SK-N-SH treated with all-trans-retinoic acid at 6 μM for 48 hours (cell line): ENCODE measurements around the gene MBTD1.
A peak's percentile ranks its signal among the peaks of the same experiment; 100 is the strongest.

Experiments
- BACH2 ChIP-seq: fragments of 250-450 bp; sonication (Bioruptor Pico); IDR thresholded peaks from 2 replicates; pipeline ENCODE4 v1.9.0; 2021; ENCODE audit warnings: mild to moderate bottlenecking, borderline replicate concordance
- ESRRG ChIP-seq: fragments of 250-450 bp; sonication (Bioruptor Pico); IDR thresholded peaks from 2 replicates; pipeline ENCODE4 v1.6.1; 2021; ENCODE audit warnings: mild to moderate bottlenecking
- OSR1 ChIP-seq: fragments of 250-450 bp; sonication (Bioruptor Pico); IDR thresholded peaks from 2 replicates; pipeline ENCODE4 v1.8.0; 2022; ENCODE audit warnings: moderate library complexity, mild to moderate bottlenecking, inconsistent platforms
- SNAI2 ChIP-seq: fragments of 250-450 bp; sonication (Bioruptor Pico); IDR thresholded peaks from 2 replicates; pipeline ENCODE4 v1.5.0; 2020; ENCODE audit warnings: mild to moderate bottlenecking, moderate library complexity
- TOX ChIP-seq: fragments of 250-450 bp; sonication (Bioruptor Pico); IDR thresholded peaks from 2 replicates; pipeline ENCODE4 v1.8.0; 2021; ENCODE audit warnings: mild to moderate bottlenecking, moderate library complexity, borderline replicate concordance
- ZNF70 ChIP-seq: fragments of 450-650 bp; formaldehyde crosslinking; IDR thresholded peaks from 2 replicates; pipeline ENCODE4 v1.5.0; 2020; ENCODE audit warnings: mild to moderate bottlenecking, moderate library complexity
- TF ChIP-seq, protein P1 (sequence below): fragments of 250-450 bp; sonication (Bioruptor Pico); IDR thresholded peaks from 2 replicates; pipeline ENCODE4 v1.8.0; 2020; ENCODE audit warnings: mild to moderate bottlenecking, moderate library complexity, borderline replicate concordance
- TF ChIP-seq, protein P2 (sequence below): fragments of 250-450 bp; sonication (Bioruptor Pico); IDR thresholded peaks from 2 replicates; pipeline ENCODE4 v1.8.0; 2021; ENCODE audit warnings: low read depth, mild to moderate bottlenecking, moderate library complexity, borderline replicate concordance
- TF ChIP-seq, protein P3 (sequence below): fragments of 250-450 bp; sonication (Bioruptor Pico); IDR thresholded peaks from 2 replicates; pipeline ENCODE4 v1.5.1; 2021; ENCODE audit warnings: mild to moderate bottlenecking, moderate library complexity

DNA sequence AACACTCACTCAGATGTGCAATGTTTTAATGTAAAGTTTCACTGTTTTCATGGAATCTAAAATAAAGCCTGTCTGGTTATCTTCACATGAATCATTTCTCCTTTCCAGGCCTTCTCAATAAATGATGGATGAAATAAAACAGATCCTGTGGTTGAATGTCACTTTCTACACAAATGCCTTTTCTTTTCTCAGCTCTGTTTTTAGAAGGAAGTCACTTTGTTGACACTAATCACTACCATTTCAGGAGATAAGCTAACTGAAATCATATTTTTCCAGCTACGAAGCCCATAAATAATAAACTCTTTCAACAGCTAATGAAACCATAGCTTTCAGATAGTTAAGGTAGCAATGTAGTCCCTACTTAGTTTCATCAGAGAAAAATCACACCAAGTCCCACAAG is 75.7 kb downstream of the MBTD1 start:
- TF ChIP-seq, protein P1, sequence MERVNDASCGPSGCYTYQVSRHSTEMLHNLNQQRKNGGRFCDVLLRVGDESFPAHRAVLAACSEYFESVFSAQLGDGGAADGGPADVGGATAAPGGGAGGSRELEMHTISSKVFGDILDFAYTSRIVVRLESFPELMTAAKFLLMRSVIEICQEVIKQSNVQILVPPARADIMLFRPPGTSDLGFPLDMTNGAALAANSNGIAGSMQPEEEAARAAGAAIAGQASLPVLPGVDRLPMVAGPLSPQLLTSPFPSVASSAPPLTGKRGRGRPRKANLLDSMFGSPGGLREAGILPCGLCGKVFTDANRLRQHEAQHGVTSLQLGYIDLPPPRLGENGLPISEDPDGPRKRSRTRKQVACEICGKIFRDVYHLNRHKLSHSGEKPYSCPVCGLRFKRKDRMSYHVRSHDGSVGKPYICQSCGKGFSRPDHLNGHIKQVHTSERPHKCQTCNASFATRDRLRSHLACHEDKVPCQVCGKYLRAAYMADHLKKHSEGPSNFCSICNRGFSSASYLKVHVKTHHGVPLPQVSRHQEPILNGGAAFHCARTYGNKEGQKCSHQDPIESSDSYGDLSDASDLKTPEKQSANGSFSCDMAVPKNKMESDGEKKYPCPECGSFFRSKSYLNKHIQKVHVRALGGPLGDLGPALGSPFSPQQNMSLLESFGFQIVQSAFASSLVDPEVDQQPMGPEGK = peak; percentile 87; the same call in 1 of the 2 replicates
- TF ChIP-seq, protein P2, sequence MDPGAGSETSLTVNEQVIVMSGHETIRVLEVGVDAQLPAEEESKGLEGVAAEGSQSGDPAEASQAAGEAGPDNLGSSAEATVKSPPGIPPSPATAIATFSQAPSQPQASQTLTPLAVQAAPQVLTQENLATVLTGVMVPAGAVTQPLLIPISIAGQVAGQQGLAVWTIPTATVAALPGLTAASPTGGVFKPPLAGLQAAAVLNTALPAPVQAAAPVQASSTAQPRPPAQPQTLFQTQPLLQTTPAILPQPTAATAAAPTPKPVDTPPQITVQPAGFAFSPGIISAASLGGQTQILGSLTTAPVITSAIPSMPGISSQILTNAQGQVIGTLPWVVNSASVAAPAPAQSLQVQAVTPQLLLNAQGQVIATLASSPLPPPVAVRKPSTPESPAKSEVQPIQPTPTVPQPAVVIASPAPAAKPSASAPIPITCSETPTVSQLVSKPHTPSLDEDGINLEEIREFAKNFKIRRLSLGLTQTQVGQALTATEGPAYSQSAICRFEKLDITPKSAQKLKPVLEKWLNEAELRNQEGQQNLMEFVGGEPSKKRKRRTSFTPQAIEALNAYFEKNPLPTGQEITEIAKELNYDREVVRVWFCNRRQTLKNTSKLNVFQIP = no peak
- TF ChIP-seq TOX (CRISPR knock-in tag) (peak; percentile 51), SNAI2 (CRISPR knock-in tag) (no peak; the same call in 1 of the 2 replicates), OSR1 (CRISPR knock-in tag) (no peak), ESRRG (CRISPR knock-in tag) (no peak), BACH2 (CRISPR knock-in tag) (no peak), ZNF70 (peak; percentile 52; the same call in 1 of the 2 replicates)
- TF ChIP-seq, protein P3, sequence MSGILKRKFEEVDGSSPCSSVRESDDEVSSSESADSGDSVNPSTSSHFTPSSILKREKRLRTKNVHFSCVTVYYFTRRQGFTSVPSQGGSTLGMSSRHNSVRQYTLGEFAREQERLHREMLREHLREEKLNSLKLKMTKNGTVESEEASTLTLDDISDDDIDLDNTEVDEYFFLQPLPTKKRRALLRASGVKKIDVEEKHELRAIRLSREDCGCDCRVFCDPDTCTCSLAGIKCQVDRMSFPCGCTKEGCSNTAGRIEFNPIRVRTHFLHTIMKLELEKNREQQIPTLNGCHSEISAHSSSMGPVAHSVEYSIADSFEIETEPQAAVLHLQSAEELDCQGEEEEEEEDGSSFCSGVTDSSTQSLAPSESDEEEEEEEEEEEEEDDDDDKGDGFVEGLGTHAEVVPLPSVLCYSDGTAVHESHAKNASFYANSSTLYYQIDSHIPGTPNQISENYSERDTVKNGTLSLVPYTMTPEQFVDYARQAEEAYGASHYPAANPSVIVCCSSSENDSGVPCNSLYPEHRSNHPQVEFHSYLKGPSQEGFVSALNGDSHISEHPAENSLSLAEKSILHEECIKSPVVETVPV (CRISPR knock-in tag) = peak; percentile 62; the same call in 1 of the 2 replicates
